ENCODE data around the gene CYB561A3.

Gene CYB561A3

GRCh38 chr11:61403658-61404057 is 42.0 kb upstream of the CYB561A3 start:
- DNase-seq = no peak
- Mint-ChIP-seq H3K36me3 (ENCODE audit: low read depth) (peaks cover 71% of the 10 kb centered on the region), H3K27ac (no peak overlapping the region), H3K27me3 (ENCODE audit: low read depth, poor library complexity) (no peaks in the 10 kb centered on the region), H3K4me3 (no peak overlapping the region), H3K4me1 (no peaks in the 10 kb centered on the region), H3K9me3 (no peaks in the 10 kb centered on the region)
- TF ChIP-seq, protein P1, sequence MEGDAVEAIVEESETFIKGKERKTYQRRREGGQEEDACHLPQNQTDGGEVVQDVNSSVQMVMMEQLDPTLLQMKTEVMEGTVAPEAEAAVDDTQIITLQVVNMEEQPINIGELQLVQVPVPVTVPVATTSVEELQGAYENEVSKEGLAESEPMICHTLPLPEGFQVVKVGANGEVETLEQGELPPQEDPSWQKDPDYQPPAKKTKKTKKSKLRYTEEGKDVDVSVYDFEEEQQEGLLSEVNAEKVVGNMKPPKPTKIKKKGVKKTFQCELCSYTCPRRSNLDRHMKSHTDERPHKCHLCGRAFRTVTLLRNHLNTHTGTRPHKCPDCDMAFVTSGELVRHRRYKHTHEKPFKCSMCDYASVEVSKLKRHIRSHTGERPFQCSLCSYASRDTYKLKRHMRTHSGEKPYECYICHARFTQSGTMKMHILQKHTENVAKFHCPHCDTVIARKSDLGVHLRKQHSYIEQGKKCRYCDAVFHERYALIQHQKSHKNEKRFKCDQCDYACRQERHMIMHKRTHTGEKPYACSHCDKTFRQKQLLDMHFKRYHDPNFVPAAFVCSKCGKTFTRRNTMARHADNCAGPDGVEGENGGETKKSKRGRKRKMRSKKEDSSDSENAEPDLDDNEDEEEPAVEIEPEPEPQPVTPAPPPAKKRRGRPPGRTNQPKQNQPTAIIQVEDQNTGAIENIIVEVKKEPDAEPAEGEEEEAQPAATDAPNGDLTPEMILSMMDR (IDR thresholded peaks at IDR 0.05) = no peak

GRCh38 chr11:61401573-61401972 is 39.9 kb upstream of the CYB561A3 start:
- Mint-ChIP-seq H3K9me3 (no peaks in the 10 kb centered on the region), H3K36me3 (ENCODE audit: low read depth) (peaks cover 74% of the 10 kb centered on the region), H3K4me3 (no peak overlapping the region), H3K27me3 (ENCODE audit: low read depth, poor library complexity) (no peaks in the 10 kb centered on the region), H3K27ac (peak overlapping the region; percentile 70), H3K4me1 (no peaks in the 10 kb centered on the region)
- TF ChIP-seq, protein P1 (IDR thresholded peaks at IDR 0.05) = no peak
- no peak for DNase-seq

DNA sequence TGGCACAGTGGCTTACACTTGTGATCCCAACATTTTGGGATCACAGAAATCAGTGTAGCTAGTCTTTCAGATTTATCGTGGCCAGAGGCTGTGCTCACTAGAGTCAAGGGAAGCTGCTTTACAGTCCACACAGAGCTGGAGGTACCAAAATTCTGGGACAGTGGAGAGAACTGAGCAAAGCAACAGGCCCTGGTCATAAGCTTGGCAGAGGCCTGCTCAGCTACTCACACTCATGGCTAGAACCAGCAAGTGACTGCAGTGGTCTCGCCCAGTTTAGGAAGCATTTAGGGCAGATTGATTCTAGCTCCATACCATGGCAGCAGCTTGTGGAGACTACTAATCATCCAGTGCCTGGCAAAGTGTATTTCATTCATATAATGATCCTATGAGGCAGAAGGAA is 39.5 kb upstream of the CYB561A3 start:
- H3K36me3 Mint-ChIP-seq (ENCODE audit: low read depth) = peaks cover 78% of the 10 kb centered on the region
- DNase-seq = no peak
- H3K4me3 Mint-ChIP-seq = no peak overlapping the region
- H3K4me1 Mint-ChIP-seq = no peaks in the 10 kb centered on the region
- H3K9me3 Mint-ChIP-seq = no peaks in the 10 kb centered on the region
- no peaks in the 10 kb centered on the region for H3K27me3 Mint-ChIP-seq (ENCODE audit: low read depth, poor library complexity)
- TF ChIP-seq, protein P1 (IDR thresholded peaks at IDR 0.05) = no peak
- H3K27ac Mint-ChIP-seq = peak overlapping the region; percentile 70

DNA sequence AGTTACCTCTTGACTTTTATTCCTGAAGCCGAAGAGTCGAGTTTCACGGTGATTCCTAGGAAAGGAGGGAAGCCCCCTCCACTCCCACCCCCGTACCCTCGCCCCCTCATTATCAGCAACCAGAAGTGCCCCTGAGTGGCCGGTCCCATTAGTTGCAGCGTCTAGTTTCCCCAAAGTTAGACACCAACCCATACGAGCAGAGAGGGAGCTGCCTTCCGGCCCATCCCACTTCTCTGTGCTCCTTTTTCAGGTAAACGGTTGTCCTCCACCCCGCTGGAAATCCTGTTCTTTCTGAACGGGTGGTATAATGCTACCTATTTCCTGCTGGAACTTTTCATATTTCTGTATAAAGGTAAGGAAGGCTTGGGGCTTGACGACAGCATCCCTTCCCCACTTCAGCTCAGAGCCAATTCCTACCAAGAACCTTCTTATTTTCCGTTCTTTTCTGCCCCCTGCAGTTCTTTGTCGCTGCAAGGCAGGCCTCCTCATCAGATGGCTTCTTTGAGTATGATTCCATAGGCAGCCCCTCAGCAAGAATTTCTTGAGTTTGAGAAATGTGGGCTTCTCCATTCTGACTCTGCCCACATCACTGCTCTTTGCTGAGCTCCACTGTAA is 31.4 kb upstream of the CYB561A3 start:
- peak overlapping the region; percentile 96 for H3K4me3 Mint-ChIP-seq
- TF ChIP-seq, protein P1 (IDR thresholded peaks at IDR 0.05) = no peak
- H3K27ac Mint-ChIP-seq = peak overlapping the region; percentile 93
- peak; percentile 10 for DNase-seq
- peaks cover 52% of the 10 kb centered on the region for H3K36me3 Mint-ChIP-seq (ENCODE audit: low read depth)
- peaks cover 18% of the 10 kb centered on the region for H3K27me3 Mint-ChIP-seq (ENCODE audit: low read depth, poor library complexity)
- H3K4me1 Mint-ChIP-seq = peaks cover 20% of the 10 kb centered on the region
- peaks cover 36% of the 10 kb centered on the region for H3K9me3 Mint-ChIP-seq

GRCh38 chr11:61390161-61390560 is 28.5 kb upstream of the CYB561A3 start:
- no peak overlapping the region for H3K27ac Mint-ChIP-seq
- no peak overlapping the region for H3K4me3 Mint-ChIP-seq
- peaks cover 24% of the 10 kb centered on the region for H3K27me3 Mint-ChIP-seq (ENCODE audit: low read depth, poor library complexity)
- DNase-seq = no peak
- H3K36me3 Mint-ChIP-seq (ENCODE audit: low read depth) = peaks cover 22% of the 10 kb centered on the region
- peaks cover 20% of the 10 kb centered on the region for H3K4me1 Mint-ChIP-seq
- TF ChIP-seq, protein P1 (IDR thresholded peaks at IDR 0.05) = no peak
- peaks cover 34% of the 10 kb centered on the region for H3K9me3 Mint-ChIP-seq
